K562 (cell line): ENCODE data around the gene INPP1. TPM values are rescaled to one million over a fixed set of nuclear protein-coding genes. Genes with fewer than 3 reads are reported as not detected.
A peak's percentile ranks its signal among the peaks of the same experiment; 100 is the strongest.

ENCODE experiments used
- CTBP1 ChIP-seq: fragments of 450-650 bp; IDR thresholded peaks from 2 replicates; pipeline ENCODE4 v1.6.1; 2016; ENCODE audit warnings: borderline replicate concordance
- DACH1 ChIP-seq: fragments of 450-650 bp; IDR thresholded peaks from 2 replicates; pipeline ENCODE4 v1.6.1; 2018; ENCODE audit not compliant: partially characterized antibody
- DEAF1 ChIP-seq: fragments of 450-650 bp; formaldehyde crosslinking; IDR thresholded peaks from 2 replicates; pipeline ENCODE4 v1.4.0; 2020; ENCODE audit warnings: mild to moderate bottlenecking, moderate library complexity
- ELF4 ChIP-seq: fragments of 450-650 bp; formaldehyde crosslinking; IDR thresholded peaks from 2 replicates; pipeline ENCODE4 v1.4.0; 2022; ENCODE audit warnings: missing genetic modification characterization
- ETV6 ChIP-seq, 3 experiments: fragments of 150-350 bp in 1 of 3; sonication (generic) in 1 of 3; formaldehyde crosslinking in 1 of 3; IDR thresholded peaks; 2 replicates each; pipeline versions ENCODE4 v1.6.1 to v1.8.0; 2014 to 2022; ENCODE audit warnings: borderline replicate concordance in 2 of 3, low read depth in 2 of 3, antibody characterized with exemption in 1 of 3, low read length in 1 of 3, mild to moderate bottlenecking in 1 of 3, missing genetic modification reagents in 1 of 3
- HDGF ChIP-seq: fragments of 450-650 bp; IDR thresholded peaks from 2 replicates; pipeline ENCODE4 v1.6.1; 2016
- KDM1A ChIP-seq, 2 experiments: fragments of 450-650 bp; IDR thresholded peaks; 2 replicates each; pipeline ENCODE4 v1.6.1; 2016; ENCODE audit warnings: mild to moderate bottlenecking in 2 of 2
- NBN ChIP-seq: fragments of 450-650 bp; IDR thresholded peaks from 2 replicates; pipeline ENCODE4 v1.6.1; 2016; ENCODE audit warnings: low read depth, mild to moderate bottlenecking
- NR1H2 ChIP-seq: sonication (generic); formaldehyde crosslinking; IDR thresholded peaks from 2 replicates; pipeline ENCODE4 v1.4.0; 2020; ENCODE audit warnings: mild to moderate bottlenecking, missing genetic modification reagents
- POLR2AphosphoS5 ChIP-seq: IDR thresholded peaks from 2 replicates; pipeline ENCODE4 v1.6.1; 2011; ENCODE audit warnings: mild to moderate bottlenecking, low read depth, low read length, moderate library complexity; ENCODE audit not compliant: control insufficient read depth, insufficient read depth
- POLR2H ChIP-seq: IDR thresholded peaks from 2 replicates; pipeline ENCODE4 v1.6.1; 2016; ENCODE audit warnings: missing genetic modification characterization, low read depth, mild to moderate bottlenecking, control low read depth, missing compliant biosample characterization, moderate library complexity
- POLR3A ChIP-seq: IDR thresholded peaks from 2 replicates; pipeline ENCODE4 v1.6.1; 2011; ENCODE audit warnings: borderline replicate concordance, mild to moderate bottlenecking, moderate library complexity; ENCODE audit not compliant: insufficient read length, insufficient read depth; ENCODE audit errors: extremely low read depth
- PYGO2 ChIP-seq: fragments of 450-650 bp; IDR thresholded peaks from 2 replicates; pipeline ENCODE4 v1.6.1; 2016; ENCODE audit warnings: mild to moderate bottlenecking, missing genetic modification characterization, moderate library complexity, missing compliant biosample characterization
- SETDB1 ChIP-seq: IDR thresholded peaks from one replicate; pipeline ENCODE4 v1.6.1; 2012; ENCODE audit warnings: low read length, control low read depth, inconsistent platforms
- SMARCC2 ChIP-seq: fragments of 450-650 bp; IDR thresholded peaks from 2 replicates; pipeline ENCODE4 v1.6.1; 2017; ENCODE audit warnings: antibody characterized with exemption, moderate library complexity, mild to moderate bottlenecking, low read depth
- STAT5A ChIP-seq: IDR thresholded peaks from 2 replicates; pipeline ENCODE4 v1.6.1; 2012; ENCODE audit warnings: low read length, inconsistent platforms, borderline replicate concordance
- TAF15 ChIP-seq: fragments of 200-400 bp; formaldehyde crosslinking; IDR thresholded peaks from 2 replicates; pipeline ENCODE4 v1.6.1; 2017; ENCODE audit warnings: mild to moderate bottlenecking, low read depth, low read length, moderate library complexity
- TCF3 ChIP-seq: sonication (generic); formaldehyde crosslinking; IDR thresholded peaks from 2 replicates; pipeline ENCODE4 v1.4.0; 2020; ENCODE audit warnings: mild to moderate bottlenecking, missing genetic modification reagents
- TEAD4 ChIP-seq, 2 experiments: sonication (generic) in 1 of 2; formaldehyde crosslinking in 1 of 2; IDR thresholded peaks; 2 replicates each; pipeline versions ENCODE4 v1.6.1 to v1.8.0; 2012 to 2022; ENCODE audit warnings: borderline replicate concordance in 1 of 2, inconsistent platforms in 1 of 2, low read length in 1 of 2, mild to moderate bottlenecking in 1 of 2, missing genetic modification reagents in 1 of 2
- YY1 ChIP-seq, 3 experiments: IDR thresholded peaks; 2 replicates each; pipeline ENCODE4 v1.6.1; 2011; ENCODE audit warnings: low read length in 2 of 3, mild to moderate bottlenecking in 2 of 3, moderate library complexity in 2 of 3, borderline replicate concordance in 1 of 3, control low read depth in 1 of 3, low read depth in 1 of 3; ENCODE audit not compliant: insufficient read depth in 3 of 3, insufficient replicate concordance in 2 of 3, control insufficient read depth in 1 of 3, insufficient read length in 1 of 3; ENCODE audit errors: extremely low read depth in 1 of 3
- ZNF280A ChIP-seq: fragments of 450-650 bp; IDR thresholded peaks from 2 replicates; pipeline ENCODE4 v1.6.1; 2018; ENCODE audit warnings: mild to moderate bottlenecking, low read depth; ENCODE audit not compliant: partially characterized antibody
- ZNF436 ChIP-seq: fragments of 250-450, 450-650 bp; sonication (Bioruptor Pico); formaldehyde crosslinking; IDR thresholded peaks from 2 replicates; pipeline ENCODE4 v1.7.0; 2020; ENCODE audit warnings: mild to moderate bottlenecking
- ZNF561 ChIP-seq: fragments of 450-650 bp; formaldehyde crosslinking; conservative IDR thresholded peaks from 2 replicates; pipeline ENCODE4 v1.4.0; 2020; ENCODE audit warnings: mild to moderate bottlenecking, moderate library complexity
- ZNF57 ChIP-seq: fragments of 450-650 bp; formaldehyde crosslinking; IDR thresholded peaks from 2 replicates; pipeline ENCODE4 v1.4.0; 2020; ENCODE audit warnings: mild to moderate bottlenecking, moderate library complexity
- polyA plus RNA-seq, 8 experiments: library from polyadenylated mRNA; depleted of rRNA in 4 of 8; stranded (reverse) in 5 of 8; unstranded in 3 of 8; fragments of >200 nt; fragmentation: Nextera tagmentation in 2 of 8; fragmentation: Illumina TruSeq in 1 of 8; extraction: Ambion mirVana in 2 of 8; extraction: Trizol in 1 of 8; gene quantifications; 2 replicates each; pipeline versions ENCODE4 v1.2.1 to v1.2.3, GENCODE V29; 2011 to 2014; ENCODE audit warnings: inconsistent platforms in 1 of 8, missing spikeins in 1 of 8
- total RNA-seq, 7 experiments: library from RNA; depleted of rRNA in 6 of 7; stranded (reverse); fragments of >200 nt in 6 of 7; fragmentation: Illumina TruSeq in 2 of 7; extraction: Trizol in 2 of 7; gene quantifications; 2 replicates each; pipeline versions ENCODE4 v1.2.1 to v1.2.3, GENCODE V29; 2011 to 2021; ENCODE audit warnings: low replicate concordance in 1 of 7

INPP1 gene
- total and polyA plus RNA-seq, 9 of the 15 experiments (the other 6 are each of a cell fraction or from before 2014, with no cell fraction given) = 3.7 to 11.8 (median 6.5) TPM

GRCh38 chr2:190380962-190381412 lies 37.6 kb downstream of the INPP1 start (continued):
- TF ChIP-seq ZNF561 (CRISPR knock-in tag) (no peak), SMARCC2 (peak; percentile 80; the same call in 1 of the 2 replicates), TAF15 (no peak), NR1H2 (CRISPR knock-in tag) (no peak), ZNF280A (no peak), KDM1A (IDR thresholded peaks at IDR 0.05) (peak; percentile 92), POLR2AphosphoS5 (peak; percentile 42; the same call in 1 of the 2 replicates), ZNF436 (CRISPR knock-in tag) (no peak), ZNF57 (CRISPR knock-in tag) (no peak), HDGF (no peak), ETV6 (IDR thresholded peaks at IDR 0.05; ENCODE audit: borderline replicate concordance in 1 of 2, low read depth in 2 of 2, low read length in 1 of 2) (no peak), ETV6 (CRISPR knock-in tag; IDR thresholded peaks at IDR 0.05; ENCODE audit: borderline replicate concordance) (no peak), TEAD4 (IDR thresholded peaks at IDR 0.05; ENCODE audit: low read length) (peak; percentile 96), TEAD4 (CRISPR knock-in tag; IDR thresholded peaks at IDR 0.05; ENCODE audit: borderline replicate concordance) (no peak), ELF4 (no peak), DEAF1 (CRISPR knock-in tag) (no peak), SETDB1 (no peak), TCF3 (CRISPR knock-in tag) (peak; percentile 91), DACH1 (peak; percentile 24), PYGO2 (tag) (no peak), YY1 (IDR thresholded peaks at IDR 0.05; ENCODE audit: borderline replicate concordance in 1 of 3, control insufficient read depth in 1 of 3, extremely low read depth in 1 of 3, insufficient read depth in 3 of 3, insufficient read length in 1 of 3, insufficient replicate concordance in 2 of 3, low read depth in 1 of 3, low read length in 2 of 3) (no peak), NBN (peak; percentile 67; the same call in 1 of the 2 replicates), POLR3A (no peak), POLR2H (tag) (no peak), CTBP1 (peak; percentile 56; the same call in 1 of the 2 replicates), STAT5A (peak; percentile 72; the same call in 1 of the 2 replicates)
